WTC11 (cell line): Measurements from ENCODE around the gene MKI67. TPM values are rescaled to one million over a fixed set of nuclear protein-coding genes. Genes with fewer than 3 reads are reported as not detected.

Experiments
- ATAC-seq: fragments of 200-7000 bp; cut with Tn5 transposase; 2 replicates; pipeline ENCODE4 v1.10.0; 2021; ENCODE audit warnings: mild to moderate bottlenecking, moderate library complexity
- CTCF ChIA-PET: fragments of 300-600 bp; sonication (Branson Sonifier 250); formaldehyde crosslinking; loops from one replicate; lab custom pipeline; 2021; ENCODE audit warnings: antibody characterized with exemption; lab: Charles Lee
- POLR2A ChIA-PET: fragments of 350-600 bp; sonication (Branson Sonifier 250); formaldehyde crosslinking; loops from one replicate; lab custom pipeline; 2021; ENCODE audit warnings: antibody characterized with exemption; lab: Charles Lee
- DNase-seq: peaks from one replicate; pipeline ENCODE4 v3.0.0; 2021; ENCODE audit warnings: low spot score
- H3K27ac Mint-ChIP-seq: 2 replicates; pipeline ENCODE4 v1.8.0; 2021; ENCODE audit warnings: mixed read lengths
- H3K27me3 Mint-ChIP-seq: 2 replicates; pipeline ENCODE4 v1.8.0; 2021; ENCODE audit warnings: low read depth, mild to moderate bottlenecking, moderate library complexity, mixed read lengths
- H3K36me3 Mint-ChIP-seq: 2 replicates; pipeline ENCODE4 v1.8.0; 2021; ENCODE audit warnings: mixed read lengths
- H3K4me1 Mint-ChIP-seq: 2 replicates; pipeline ENCODE4 v1.8.0; 2022; ENCODE audit warnings: mixed read lengths
- H3K4me3 Mint-ChIP-seq: 2 replicates; pipeline ENCODE4 v1.8.0; 2021; ENCODE audit warnings: mild to moderate bottlenecking, moderate library complexity, mixed read lengths
- H3K9me3 Mint-ChIP-seq: 2 replicates; pipeline ENCODE4 v1.8.0; 2021; ENCODE audit warnings: mixed read lengths
- ELF4 ChIP-seq: sonication (generic); formaldehyde crosslinking; IDR thresholded peaks from 2 replicates; pipeline ENCODE4 v1.8.1; 2022; ENCODE audit warnings: low read depth, mild to moderate bottlenecking, moderate library complexity, missing genetic modification reagents
- EMX1 ChIP-seq: fragments of 250-450 bp; sonication (Bioruptor Pico); IDR thresholded peaks from 2 replicates; pipeline ENCODE4 v1.8.0; 2021; ENCODE audit warnings: mild to moderate bottlenecking
- FOXJ3 ChIP-seq: sonication (generic); formaldehyde crosslinking; IDR thresholded peaks from 2 replicates; pipeline ENCODE4 v1.9.0; 2021; ENCODE audit warnings: missing genetic modification reagents, mild to moderate bottlenecking, borderline replicate concordance
- FOXK1 ChIP-seq: sonication (generic); formaldehyde crosslinking; IDR thresholded peaks from 2 replicates; pipeline ENCODE4 v1.8.0; 2022; ENCODE audit warnings: mild to moderate bottlenecking, moderate library complexity, missing genetic modification reagents
- JAZF1 ChIP-seq: fragments of 250-450 bp; sonication (Bioruptor Pico); IDR thresholded peaks from 2 replicates; pipeline ENCODE4 v1.9.0; 2021; ENCODE audit warnings: moderate library complexity, mild to moderate bottlenecking, inconsistent platforms
- NR1H2 ChIP-seq: sonication (generic); formaldehyde crosslinking; IDR thresholded peaks from 2 replicates; pipeline ENCODE4 v1.9.0; 2021; ENCODE audit warnings: mild to moderate bottlenecking, moderate library complexity, missing genetic modification reagents
- NR2C2 ChIP-seq: sonication (generic); formaldehyde crosslinking; IDR thresholded peaks from 2 replicates; pipeline ENCODE4 v1.8.0; 2022; ENCODE audit warnings: mild to moderate bottlenecking, missing genetic modification reagents
- OVOL2 ChIP-seq: fragments of 250-450 bp; sonication (Bioruptor Pico); IDR thresholded peaks from 2 replicates; pipeline ENCODE4 v1.9.0; 2021; ENCODE audit warnings: mild to moderate bottlenecking, borderline replicate concordance
- RORB ChIP-seq: fragments of 250-450 bp; sonication (Bioruptor Pico); IDR thresholded peaks from 2 replicates; pipeline ENCODE4 v1.9.0; 2021; ENCODE audit warnings: mild to moderate bottlenecking
- SMAD3 ChIP-seq: sonication (generic); formaldehyde crosslinking; IDR thresholded peaks from 2 replicates; pipeline ENCODE4 v1.8.0; 2022; ENCODE audit warnings: missing genetic modification reagents, mild to moderate bottlenecking, borderline replicate concordance
- ZNF138 ChIP-seq: sonication (generic); formaldehyde crosslinking; conservative IDR thresholded peaks from 2 replicates; pipeline ENCODE4 v1.8.1; 2022; ENCODE audit warnings: mild to moderate bottlenecking, moderate library complexity, missing genetic modification reagents
- ZNF263 ChIP-seq: sonication (generic); formaldehyde crosslinking; IDR thresholded peaks from 2 replicates; pipeline ENCODE4 v1.8.1; 2022; ENCODE audit warnings: low read depth, mild to moderate bottlenecking, moderate library complexity, missing genetic modification reagents
- ZNF396 ChIP-seq: fragments of 250-450 bp; sonication (Bioruptor Pico); IDR thresholded peaks from 2 replicates; pipeline ENCODE4 v1.8.0; 2021; ENCODE audit warnings: mild to moderate bottlenecking, moderate library complexity, borderline replicate concordance
- ZNF423 ChIP-seq: fragments of 250-450 bp; sonication (Bioruptor Pico); IDR thresholded peaks from 2 replicates; pipeline ENCODE4 v2.1.2; 2022; ENCODE audit warnings: mild to moderate bottlenecking, moderate library complexity
- ZNF671 ChIP-seq: fragments of 250-450 bp; sonication (Bioruptor Pico); IDR thresholded peaks from 2 replicates; pipeline ENCODE4 v1.8.0; 2021; ENCODE audit warnings: mild to moderate bottlenecking
- total RNA-seq: library from RNA; stranded (reverse); gene quantifications from 3 replicates; pipeline ENCODE4 v1.2.3, GENCODE V29; 2021
- TF ChIP-seq, protein P1 (sequence below): fragments of 250-450 bp; sonication (Bioruptor Pico); conservative IDR thresholded peaks from 2 replicates; pipeline ENCODE4 v1.9.0; 2021; ENCODE audit warnings: mild to moderate bottlenecking
- TF ChIP-seq, protein P2 (sequence below): sonication (generic); formaldehyde crosslinking; IDR thresholded peaks from 2 replicates; pipeline ENCODE4 v1.8.1; 2022; ENCODE audit warnings: mild to moderate bottlenecking, missing genetic modification reagents, moderate library complexity, borderline replicate concordance
- TF ChIP-seq, protein P3 (sequence below): sonication (generic); formaldehyde crosslinking; IDR thresholded peaks from 2 replicates; pipeline ENCODE4 v1.8.0; 2023; ENCODE audit warnings: missing genetic modification reagents
- TF ChIP-seq, protein P4 (sequence below): sonication (generic); formaldehyde crosslinking; IDR thresholded peaks from 2 replicates; pipeline ENCODE4 v1.8.1; 2023; ENCODE audit warnings: mild to moderate bottlenecking, missing genetic modification reagents, moderate library complexity
- TF ChIP-seq, protein P5 (sequence below): fragments of 250-450 bp; sonication (Bioruptor Pico); IDR thresholded peaks from 2 replicates; pipeline ENCODE4 v1.9.0; 2021; ENCODE audit warnings: mild to moderate bottlenecking, borderline replicate concordance
- TF ChIP-seq, protein P6 (sequence below): fragments of 250-450 bp; sonication (Bioruptor Pico); IDR thresholded peaks from 2 replicates; pipeline ENCODE4 v1.9.0; 2021; ENCODE audit warnings: moderate library complexity, mild to moderate bottlenecking, inconsistent platforms, borderline replicate concordance
- TF ChIP-seq, protein P7 (sequence below): fragments of 250-450 bp; sonication (Bioruptor Pico); IDR thresholded peaks from 2 replicates; pipeline ENCODE4 v1.9.0; 2021; ENCODE audit warnings: mild to moderate bottlenecking

Gene MKI67
- total RNA-seq, 1 experiment from 2014 or later = 118 TPM

DNA sequence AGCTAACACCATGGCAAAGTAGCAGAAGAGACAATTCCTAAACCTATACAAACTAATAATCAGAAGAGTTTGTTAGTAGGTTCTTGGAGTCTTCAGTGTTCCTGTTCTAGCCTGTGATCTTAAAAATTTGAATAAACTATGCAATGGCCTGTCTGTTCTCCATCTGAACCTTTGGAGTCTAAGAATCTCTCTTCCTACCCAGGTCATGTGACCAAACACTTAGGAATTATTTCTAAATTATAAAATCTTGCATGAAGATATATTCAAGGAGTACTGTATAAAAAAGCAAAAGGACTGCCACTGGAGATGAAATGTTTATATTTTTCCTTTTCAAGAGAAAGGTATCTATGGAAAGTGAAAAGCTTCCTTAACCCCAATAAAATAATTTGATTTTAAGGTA, 2.4 kb downstream of the MKI67 start (continued):
- TF ChIP-seq OVOL2 (CRISPR knock-in tag) (no peak), JAZF1 (no peak), FOXK1 (CRISPR knock-in tag) (no peak), FOXJ3 (CRISPR knock-in tag) (no peak), SMAD3 (CRISPR knock-in tag) (no peak), ZNF671 (no peak), ZNF138 (CRISPR knock-in tag) (no peak), NR2C2 (CRISPR knock-in tag) (no peak), ZNF263 (CRISPR knock-in tag) (no peak), RORB (CRISPR knock-in tag) (no peak)
- TF ChIP-seq, protein P1, sequence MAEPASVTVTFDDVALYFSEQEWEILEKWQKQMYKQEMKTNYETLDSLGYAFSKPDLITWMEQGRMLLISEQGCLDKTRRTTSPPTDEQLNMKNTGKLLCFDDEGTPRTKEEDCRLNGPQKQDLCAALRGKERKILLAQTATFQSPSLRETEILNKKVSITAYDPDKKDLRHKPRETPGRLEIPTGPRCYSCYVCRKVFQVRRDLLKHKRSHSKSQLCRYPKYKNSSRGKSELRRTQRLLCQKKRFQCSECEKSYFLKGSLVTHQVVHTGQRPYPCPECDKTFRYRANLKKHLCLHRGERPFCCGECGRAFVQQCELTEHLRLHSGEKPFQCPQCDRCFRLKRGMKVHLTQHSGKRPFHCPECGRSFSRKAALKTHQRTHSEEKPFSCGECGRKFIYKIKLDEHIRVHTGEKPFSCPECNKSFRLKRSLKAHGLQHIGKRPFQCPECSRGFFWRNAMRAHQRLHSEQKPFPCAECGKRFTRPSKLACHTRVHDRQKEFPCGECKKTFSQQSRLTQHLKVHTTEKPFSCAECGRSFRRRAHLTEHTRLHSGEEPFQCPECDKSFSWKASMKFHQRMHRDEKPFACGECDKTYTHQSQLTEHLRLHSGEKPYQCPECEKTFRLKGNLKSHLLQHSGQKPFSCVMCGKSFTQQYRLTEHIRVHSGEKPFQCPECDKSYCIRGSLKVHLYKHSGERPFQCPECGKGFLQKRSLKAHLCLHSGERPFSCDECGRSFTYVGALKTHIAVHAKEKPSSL (CRISPR knock-in tag) = no peak
- TF ChIP-seq, protein P2, sequence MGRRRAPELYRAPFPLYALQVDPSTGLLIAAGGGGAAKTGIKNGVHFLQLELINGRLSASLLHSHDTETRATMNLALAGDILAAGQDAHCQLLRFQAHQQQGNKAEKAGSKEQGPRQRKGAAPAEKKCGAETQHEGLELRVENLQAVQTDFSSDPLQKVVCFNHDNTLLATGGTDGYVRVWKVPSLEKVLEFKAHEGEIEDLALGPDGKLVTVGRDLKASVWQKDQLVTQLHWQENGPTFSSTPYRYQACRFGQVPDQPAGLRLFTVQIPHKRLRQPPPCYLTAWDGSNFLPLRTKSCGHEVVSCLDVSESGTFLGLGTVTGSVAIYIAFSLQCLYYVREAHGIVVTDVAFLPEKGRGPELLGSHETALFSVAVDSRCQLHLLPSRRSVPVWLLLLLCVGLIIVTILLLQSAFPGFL = no peak
- TF ChIP-seq, protein P3, sequence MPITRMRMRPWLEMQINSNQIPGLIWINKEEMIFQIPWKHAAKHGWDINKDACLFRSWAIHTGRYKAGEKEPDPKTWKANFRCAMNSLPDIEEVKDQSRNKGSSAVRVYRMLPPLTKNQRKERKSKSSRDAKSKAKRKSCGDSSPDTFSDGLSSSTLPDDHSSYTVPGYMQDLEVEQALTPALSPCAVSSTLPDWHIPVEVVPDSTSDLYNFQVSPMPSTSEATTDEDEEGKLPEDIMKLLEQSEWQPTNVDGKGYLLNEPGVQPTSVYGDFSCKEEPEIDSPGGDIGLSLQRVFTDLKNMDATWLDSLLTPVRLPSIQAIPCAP = no peak
- TF ChIP-seq, protein P4, sequence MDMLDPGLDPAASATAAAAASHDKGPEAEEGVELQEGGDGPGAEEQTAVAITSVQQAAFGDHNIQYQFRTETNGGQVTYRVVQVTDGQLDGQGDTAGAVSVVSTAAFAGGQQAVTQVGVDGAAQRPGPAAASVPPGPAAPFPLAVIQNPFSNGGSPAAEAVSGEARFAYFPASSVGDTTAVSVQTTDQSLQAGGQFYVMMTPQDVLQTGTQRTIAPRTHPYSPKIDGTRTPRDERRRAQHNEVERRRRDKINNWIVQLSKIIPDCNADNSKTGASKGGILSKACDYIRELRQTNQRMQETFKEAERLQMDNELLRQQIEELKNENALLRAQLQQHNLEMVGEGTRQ (CRISPR knock-in tag) = no peak
- TF ChIP-seq, protein P5, sequence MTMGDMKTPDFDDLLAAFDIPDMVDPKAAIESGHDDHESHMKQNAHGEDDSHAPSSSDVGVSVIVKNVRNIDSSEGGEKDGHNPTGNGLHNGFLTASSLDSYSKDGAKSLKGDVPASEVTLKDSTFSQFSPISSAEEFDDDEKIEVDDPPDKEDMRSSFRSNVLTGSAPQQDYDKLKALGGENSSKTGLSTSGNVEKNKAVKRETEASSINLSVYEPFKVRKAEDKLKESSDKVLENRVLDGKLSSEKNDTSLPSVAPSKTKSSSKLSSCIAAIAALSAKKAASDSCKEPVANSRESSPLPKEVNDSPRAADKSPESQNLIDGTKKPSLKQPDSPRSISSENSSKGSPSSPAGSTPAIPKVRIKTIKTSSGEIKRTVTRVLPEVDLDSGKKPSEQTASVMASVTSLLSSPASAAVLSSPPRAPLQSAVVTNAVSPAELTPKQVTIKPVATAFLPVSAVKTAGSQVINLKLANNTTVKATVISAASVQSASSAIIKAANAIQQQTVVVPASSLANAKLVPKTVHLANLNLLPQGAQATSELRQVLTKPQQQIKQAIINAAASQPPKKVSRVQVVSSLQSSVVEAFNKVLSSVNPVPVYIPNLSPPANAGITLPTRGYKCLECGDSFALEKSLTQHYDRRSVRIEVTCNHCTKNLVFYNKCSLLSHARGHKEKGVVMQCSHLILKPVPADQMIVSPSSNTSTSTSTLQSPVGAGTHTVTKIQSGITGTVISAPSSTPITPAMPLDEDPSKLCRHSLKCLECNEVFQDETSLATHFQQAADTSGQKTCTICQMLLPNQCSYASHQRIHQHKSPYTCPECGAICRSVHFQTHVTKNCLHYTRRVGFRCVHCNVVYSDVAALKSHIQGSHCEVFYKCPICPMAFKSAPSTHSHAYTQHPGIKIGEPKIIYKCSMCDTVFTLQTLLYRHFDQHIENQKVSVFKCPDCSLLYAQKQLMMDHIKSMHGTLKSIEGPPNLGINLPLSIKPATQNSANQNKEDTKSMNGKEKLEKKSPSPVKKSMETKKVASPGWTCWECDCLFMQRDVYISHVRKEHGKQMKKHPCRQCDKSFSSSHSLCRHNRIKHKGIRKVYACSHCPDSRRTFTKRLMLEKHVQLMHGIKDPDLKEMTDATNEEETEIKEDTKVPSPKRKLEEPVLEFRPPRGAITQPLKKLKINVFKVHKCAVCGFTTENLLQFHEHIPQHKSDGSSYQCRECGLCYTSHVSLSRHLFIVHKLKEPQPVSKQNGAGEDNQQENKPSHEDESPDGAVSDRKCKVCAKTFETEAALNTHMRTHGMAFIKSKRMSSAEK (CRISPR knock-in tag) = no peak

DNA sequence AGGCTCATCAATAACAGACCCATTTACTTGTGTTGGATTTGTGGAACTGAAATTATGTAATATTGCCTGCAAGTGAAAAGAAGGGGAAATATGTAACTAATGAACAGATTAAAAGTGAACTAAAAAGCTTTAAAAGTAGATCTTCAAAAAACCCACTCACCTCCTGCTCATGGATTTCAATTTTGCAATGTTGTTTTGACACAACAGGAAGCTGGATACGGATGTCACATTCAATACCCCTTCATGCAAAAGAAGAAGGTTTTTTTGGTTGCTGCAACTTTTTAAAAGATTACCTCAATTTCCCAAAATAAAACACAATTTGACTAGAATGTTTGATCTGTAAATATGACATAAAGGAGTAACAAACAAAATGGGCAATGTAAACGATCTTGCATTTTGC, 3.3 kb downstream of the MKI67 start:
- Mint-ChIP-seq H3K36me3 (peaks cover 39% of the 10 kb centered on the region), H3K4me1 (peaks cover 35% of the 10 kb centered on the region), H3K9me3 (no peaks in the 10 kb centered on the region), H3K27me3 (no peaks in the 10 kb centered on the region), H3K4me3 (no peak overlapping the region), H3K27ac (peak overlapping the region; percentile 25; the same call in 1 of the 2 replicates)
- CTCF ChIA-PET = no interaction called here
- DNase-seq (no peak), ATAC-seq (no peak)
- POLR2A ChIA-PET = no interaction called here
- TF ChIP-seq EMX1 = no peak
- no peak for TF ChIP-seq ZNF396 (CRISPR knock-in tag)
- no peak for TF ChIP-seq SMAD3 (CRISPR knock-in tag)
- no peak for TF ChIP-seq ZNF423 (CRISPR knock-in tag)
- TF ChIP-seq, protein P2 = no peak
- TF ChIP-seq RORB (CRISPR knock-in tag) = no peak
- no peak for TF ChIP-seq NR1H2 (CRISPR knock-in tag)
- TF ChIP-seq ELF4 (CRISPR knock-in tag) = no peak
- TF ChIP-seq, protein P6, sequence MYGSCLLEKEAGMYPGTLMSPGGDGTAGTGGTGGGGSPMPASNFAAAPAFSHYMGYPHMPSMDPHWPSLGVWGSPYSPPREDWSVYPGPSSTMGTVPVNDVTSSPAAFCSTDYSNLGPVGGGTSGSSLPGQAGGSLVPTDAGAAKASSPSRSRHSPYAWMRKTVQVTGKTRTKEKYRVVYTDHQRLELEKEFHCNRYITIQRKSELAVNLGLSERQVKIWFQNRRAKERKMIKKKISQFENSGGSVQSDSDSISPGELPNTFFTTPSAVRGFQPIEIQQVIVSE (CRISPR knock-in tag) = no peak
- TF ChIP-seq, protein P7, sequence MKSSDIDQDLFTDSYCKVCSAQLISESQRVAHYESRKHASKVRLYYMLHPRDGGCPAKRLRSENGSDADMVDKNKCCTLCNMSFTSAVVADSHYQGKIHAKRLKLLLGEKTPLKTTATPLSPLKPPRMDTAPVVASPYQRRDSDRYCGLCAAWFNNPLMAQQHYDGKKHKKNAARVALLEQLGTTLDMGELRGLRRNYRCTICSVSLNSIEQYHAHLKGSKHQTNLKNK (CRISPR knock-in tag) = no peak
